Adrenal gland (tissue), 12 donors: ENCODE data around the gene CAMK2A. TPM values are rescaled to one million over a fixed set of nuclear protein-coding genes. Genes with fewer than 3 reads are reported as not detected.

ENCODE experiments used
- DNase-seq, 7 donors: peaks; one replicate each; pipeline ENCODE4 v3.0.0-alpha.2; 2019 to 2020
- H3K27ac ChIP-seq, 5 donors: fragments of 200-600 bp; sonication (generic) in 4 of 5; 1 replicate in 3 of 5; 2 replicates in 2 of 5; pipeline versions ENCODE4 v1.5.1 to v1.8.0; 2016 to 2020; ENCODE audit warnings: mild to moderate bottlenecking in 1 of 5
- H3K27me3 ChIP-seq: fragments of 200-600 bp; 2 replicates; pipeline ENCODE4 v1.8.0; 2021
- H3K36me3 ChIP-seq, 2 donors: fragments of 200-600 bp; replicated peaks in 1 of 2; 1 replicate in 1 of 2; 2 replicates in 1 of 2; pipeline versions ENCODE4 v1.5.1 to v1.8.0; 2018 to 2022
- H3K4me1 ChIP-seq, 2 donors: fragments of 200-600 bp; replicated peaks in 1 of 2; 1 replicate in 1 of 2; 2 replicates in 1 of 2; pipeline versions ENCODE4 v1.5.1 to v1.8.0; 2018 to 2021
- H3K4me3 ChIP-seq, 4 donors: fragments of 200-600 bp; sonication (generic) in 3 of 4; one replicate each; pipeline ENCODE4 v1.5.1; 2016 to 2018
- H3K9me3 ChIP-seq, 3 donors: fragments of 200-600 bp; sonication (generic) in 1 of 3; replicated peaks in 1 of 3; 1 replicate in 2 of 3; 2 replicates in 1 of 3; pipeline versions ENCODE4 v1.5.1 to v1.8.0; 2016 to 2021
- POLR2A ChIP-seq, 2 donors: fragments of 450-650 bp; IDR thresholded peaks; one replicate each; pipeline ENCODE4 v1.6.1; 2017; ENCODE audit warnings: antibody characterized with exemption in 2 of 2, mild to moderate bottlenecking in 2 of 2, moderate library complexity in 1 of 2
- whole genome bisulfite sequencing, 4 donors: extraction: QIAGEN DNeasy Blood & Tissue Kit in 2 of 4; methylation state at CpG; one replicate each; pipeline versions ENCODE4 v1.1.5 to v1.1.7; 2013 to 2017; 5-methylcytosine and 5-hydroxymethylcytosine counted together
- intact Hi-C, 2 donors: fragments of 100-400 bp; cut with DNase I; formaldehyde crosslinking; loops; one replicate each; pipeline versions ENCODE4 v1.14.1 to v1.15.0; 2022 to 2023
- polyA plus RNA-seq, 3 donors: library from polyadenylated mRNA; stranded (reverse); fragments of 200-250 nt in 2 of 3; fragments of 350-450 nt in 1 of 3; fragmentation: Illumina TruSeq in 1 of 3; extraction: RNeasy Lipid Tissue Mini Kit (QIAGEN cat#74804) in 1 of 3; gene quantifications; one replicate each; pipeline ENCODE4 v1.2.3, GENCODE V29; 2013 to 2014
- total RNA-seq, 9 donors: library from RNA; depleted of rRNA in 4 of 9; stranded (reverse); fragments of >200 nt in 4 of 9; fragments of 120-200 nt in 1 of 9; fragmentation: NEBNext Ultra II Directional in 1 of 9; extraction: Animal tissue kit (Norgen Biotek cat#: 25700) in 1 of 9; gene quantifications; one replicate each; pipeline versions ENCODE4 v1.1.0 to v1.2.4, GENCODE V29; 2013 to 2023
- TF ChIP-seq, protein P1 (sequence below), 6 experiments: fragments of 450-650 bp in 4 of 6; fragments of 200-600 bp in 2 of 6; sonication (generic) in 1 of 6; IDR thresholded peaks; 1 replicate in 5 of 6; 2 replicates in 1 of 6; pipeline versions ENCODE4 v1.5.1 to v1.8.0; 2016 to 2021; ENCODE audit warnings: antibody characterized with exemption in 6 of 6, mild to moderate bottlenecking in 2 of 6, moderate library complexity in 1 of 6
- donor health status: healthy with polysubstance abuse.
- donor health status: Bipolar disorder and iron deficiency.
- donor health status: DM: yes; HTN: yes; CAD: no.
- donor health status: DM: no; HTN: no; CAD: no.
- donor health status: DM: no; HTN: no; CAD: no.
- donor health status: DM: yes; HTN: yes; CAD: no.

The CAMK2A gene
- total and polyA plus RNA-seq, 12 donors: 0.23 to 1.3 (median 0.64) TPM; not detected in 3

- H3K27me3 ChIP-seq: no peaks in the 10 kb centered on the region
- TF ChIP-seq, protein P1, sequence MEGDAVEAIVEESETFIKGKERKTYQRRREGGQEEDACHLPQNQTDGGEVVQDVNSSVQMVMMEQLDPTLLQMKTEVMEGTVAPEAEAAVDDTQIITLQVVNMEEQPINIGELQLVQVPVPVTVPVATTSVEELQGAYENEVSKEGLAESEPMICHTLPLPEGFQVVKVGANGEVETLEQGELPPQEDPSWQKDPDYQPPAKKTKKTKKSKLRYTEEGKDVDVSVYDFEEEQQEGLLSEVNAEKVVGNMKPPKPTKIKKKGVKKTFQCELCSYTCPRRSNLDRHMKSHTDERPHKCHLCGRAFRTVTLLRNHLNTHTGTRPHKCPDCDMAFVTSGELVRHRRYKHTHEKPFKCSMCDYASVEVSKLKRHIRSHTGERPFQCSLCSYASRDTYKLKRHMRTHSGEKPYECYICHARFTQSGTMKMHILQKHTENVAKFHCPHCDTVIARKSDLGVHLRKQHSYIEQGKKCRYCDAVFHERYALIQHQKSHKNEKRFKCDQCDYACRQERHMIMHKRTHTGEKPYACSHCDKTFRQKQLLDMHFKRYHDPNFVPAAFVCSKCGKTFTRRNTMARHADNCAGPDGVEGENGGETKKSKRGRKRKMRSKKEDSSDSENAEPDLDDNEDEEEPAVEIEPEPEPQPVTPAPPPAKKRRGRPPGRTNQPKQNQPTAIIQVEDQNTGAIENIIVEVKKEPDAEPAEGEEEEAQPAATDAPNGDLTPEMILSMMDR (IDR thresholded peaks at IDR 0.05): no peak
- TF ChIP-seq POLR2A (IDR thresholded peaks at IDR 0.05): no peak
- H3K9me3 ChIP-seq: no peaks in the 10 kb centered on the region
- H3K4me3 ChIP-seq: no peak overlapping the region
- 76 to 93% (median 91%) methylated on average over 6 to 7 of the region's 7 CpGs for WGBS, 4 donors
- no peak for DNase-seq
- intact Hi-C loops: no loop called here
- H3K36me3 ChIP-seq: no peaks in the 10 kb centered on the region
- no peaks in the 10 kb centered on the region for H3K4me1 ChIP-seq
- H3K27ac ChIP-seq: no peak overlapping the region
Observed at GRCh38 chr5:150285114-150285513, 4.5 kb downstream of the CAMK2A start.

GRCh38 chr5:150284311-150284710 lies 5.3 kb downstream of the CAMK2A start:
- 73 to 83% (median 75%) methylated on average over 9 to 13 of the region's 13 CpGs for WGBS, 4 donors
- intact Hi-C loops: no loop called here
- TF ChIP-seq, protein P1 (IDR thresholded peaks at IDR 0.05): no peak
- no peak for TF ChIP-seq POLR2A (IDR thresholded peaks at IDR 0.05)
- no peak for DNase-seq
- Histone ChIP-seq H3K27me3 (no peaks in the 10 kb centered on the region), H3K9me3 (no peaks in the 10 kb centered on the region), H3K4me3 (no peak overlapping the region), H3K36me3 (no peaks in the 10 kb centered on the region), H3K4me1 (no peaks in the 10 kb centered on the region), H3K27ac (no peak overlapping the region)

- TF ChIP-seq, protein P1 (IDR thresholded peaks at IDR 0.05): no peak
- TF ChIP-seq POLR2A (IDR thresholded peaks at IDR 0.05): no peak
- Histone ChIP-seq H3K36me3 (no peaks in the 10 kb centered on the region), H3K27me3 (no peaks in the 10 kb centered on the region), H3K4me1 (no peaks in the 10 kb centered on the region), H3K27ac (no peak overlapping the region), H3K4me3 (no peak overlapping the region), H3K9me3 (no peaks in the 10 kb centered on the region)
- intact Hi-C loops: no loop called here
- WGBS, 4 donors: 60 to 83% (median 78%) methylated on average over 3 of the region's 3 CpGs
- no peak for DNase-seq
Observed at GRCh38 chr5:150283904-150284303, 5.7 kb downstream of the CAMK2A start.

GRCh38 chr5:150281987-150282386 lies 7.6 kb downstream of the CAMK2A start:
- Histone ChIP-seq H3K36me3 (no peaks in the 10 kb centered on the region), H3K27me3 (no peaks in the 10 kb centered on the region), H3K27ac (no peak overlapping the region), H3K4me3 (no peak overlapping the region), H3K9me3 (no peaks in the 10 kb centered on the region), H3K4me1 (no peaks in the 10 kb centered on the region)
- intact Hi-C loops: no loop called here
- DNase-seq: no peak
- WGBS, 4 donors: 71 to 79% (median 75%) methylated on average over 8 of the region's 8 CpGs
- TF ChIP-seq, protein P1 (IDR thresholded peaks at IDR 0.05): no peak
- no peak for TF ChIP-seq POLR2A (IDR thresholded peaks at IDR 0.05)
